AG10803 (cell line): ENCODE results near the gene TBC1D17.

ENCODE experiments used
- DNase-seq: peaks from one replicate; pipeline ENCODE4 v3.0.0; 2010; ENCODE audit warnings: low read depth
- H3K4me3 ChIP-seq: 2 replicates; pipeline ENCODE4 v1.5.1; 2011; ENCODE audit warnings: mild to moderate bottlenecking, low read length, control low read depth
- TF ChIP-seq, protein P1 (sequence below): conservative IDR thresholded peaks from 2 replicates; pipeline ENCODE4 v1.5.1; 2011; ENCODE audit warnings: mild to moderate bottlenecking, low read length, control low read depth, inconsistent platforms

TBC1D17 gene

DNA sequence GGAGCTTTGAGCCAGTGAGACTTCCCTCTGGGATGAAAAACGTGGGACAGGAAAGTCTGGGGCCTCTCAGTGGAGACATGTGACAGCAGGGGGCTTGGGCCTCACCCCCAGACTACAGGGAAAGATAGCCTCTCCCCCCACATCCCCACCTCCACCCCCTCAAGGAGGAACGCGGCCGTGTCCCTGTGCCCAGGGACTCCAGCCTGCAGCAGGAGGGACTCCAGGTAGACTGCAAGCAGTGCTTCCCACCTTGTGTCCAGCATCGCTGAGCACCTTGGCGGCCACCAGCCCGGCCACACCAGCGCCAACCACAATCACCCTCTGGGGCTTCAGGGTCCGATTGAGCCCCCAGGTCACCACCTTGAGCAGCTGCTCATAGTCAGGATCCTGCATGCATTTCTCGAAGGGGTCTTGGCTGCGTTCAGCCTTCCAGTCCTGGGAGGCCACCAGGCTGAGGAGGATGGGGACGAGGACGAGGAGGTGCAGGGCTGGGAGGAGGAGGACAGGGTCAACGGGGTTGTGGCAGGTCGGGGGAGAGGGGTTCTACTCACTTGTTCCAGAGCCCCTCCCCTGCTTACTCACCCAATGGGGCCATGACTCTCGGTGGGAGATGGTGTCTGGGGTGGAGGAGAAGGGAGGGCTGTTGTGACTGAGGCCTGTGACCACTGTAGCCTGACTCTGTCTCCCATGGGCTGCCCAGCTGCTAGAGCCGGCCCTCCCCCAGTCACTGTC, 18.2 kb downstream of the TBC1D17 start:
- no peak overlapping the region for H3K4me3 ChIP-seq
- TF ChIP-seq, protein P1, sequence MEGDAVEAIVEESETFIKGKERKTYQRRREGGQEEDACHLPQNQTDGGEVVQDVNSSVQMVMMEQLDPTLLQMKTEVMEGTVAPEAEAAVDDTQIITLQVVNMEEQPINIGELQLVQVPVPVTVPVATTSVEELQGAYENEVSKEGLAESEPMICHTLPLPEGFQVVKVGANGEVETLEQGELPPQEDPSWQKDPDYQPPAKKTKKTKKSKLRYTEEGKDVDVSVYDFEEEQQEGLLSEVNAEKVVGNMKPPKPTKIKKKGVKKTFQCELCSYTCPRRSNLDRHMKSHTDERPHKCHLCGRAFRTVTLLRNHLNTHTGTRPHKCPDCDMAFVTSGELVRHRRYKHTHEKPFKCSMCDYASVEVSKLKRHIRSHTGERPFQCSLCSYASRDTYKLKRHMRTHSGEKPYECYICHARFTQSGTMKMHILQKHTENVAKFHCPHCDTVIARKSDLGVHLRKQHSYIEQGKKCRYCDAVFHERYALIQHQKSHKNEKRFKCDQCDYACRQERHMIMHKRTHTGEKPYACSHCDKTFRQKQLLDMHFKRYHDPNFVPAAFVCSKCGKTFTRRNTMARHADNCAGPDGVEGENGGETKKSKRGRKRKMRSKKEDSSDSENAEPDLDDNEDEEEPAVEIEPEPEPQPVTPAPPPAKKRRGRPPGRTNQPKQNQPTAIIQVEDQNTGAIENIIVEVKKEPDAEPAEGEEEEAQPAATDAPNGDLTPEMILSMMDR = no peak
- no peak for DNase-seq

DNA sequence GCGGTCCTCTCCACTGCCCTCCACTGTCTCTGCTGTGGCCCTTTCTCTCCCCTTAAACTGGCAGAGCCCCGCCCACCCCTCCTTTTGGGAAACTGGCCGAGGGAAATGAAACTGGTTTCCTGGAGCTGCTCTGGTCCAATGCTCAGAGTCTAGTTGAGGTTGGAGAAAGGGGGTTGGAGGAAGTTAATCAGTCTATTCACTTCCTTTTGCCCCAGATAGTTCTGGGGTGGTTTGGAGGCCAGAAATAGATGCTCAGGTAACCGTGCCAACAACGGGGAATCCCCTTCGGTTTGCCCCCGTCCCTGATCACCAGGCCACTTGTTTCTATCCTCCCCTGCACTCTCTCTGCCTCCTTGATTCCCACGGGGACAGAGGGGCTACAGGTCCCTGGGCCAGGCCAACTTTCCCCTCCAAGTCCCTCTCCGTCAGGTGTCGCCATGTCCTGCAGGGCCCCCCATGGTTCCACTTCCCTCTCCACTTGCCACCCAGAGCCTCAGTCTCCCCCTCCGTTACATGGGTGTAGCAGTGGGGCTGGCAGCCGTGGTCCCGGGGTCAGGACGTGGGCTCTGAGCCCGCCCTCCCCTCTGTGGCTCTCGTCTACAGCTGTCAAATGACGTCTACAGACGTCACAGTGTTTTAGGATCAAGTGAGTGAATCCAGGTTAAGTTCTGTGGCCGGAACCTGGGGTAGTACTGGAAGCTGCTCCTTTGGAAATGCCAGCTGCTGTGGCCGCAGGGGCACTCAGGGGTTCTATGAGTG, 19.5 kb downstream of the TBC1D17 start, which contains the start of gene IL4I1:
Gene IL4I1, minus strand, starts transcription at position 25 of the 759 bp plus-strand sequence. CDS start 727 bp downstream, outside the sequence.
- TF ChIP-seq, protein P1 = no peak
- peak; percentile 9 for DNase-seq
- H3K4me3 ChIP-seq = no peak within 1 kb of the TSS

DNA sequence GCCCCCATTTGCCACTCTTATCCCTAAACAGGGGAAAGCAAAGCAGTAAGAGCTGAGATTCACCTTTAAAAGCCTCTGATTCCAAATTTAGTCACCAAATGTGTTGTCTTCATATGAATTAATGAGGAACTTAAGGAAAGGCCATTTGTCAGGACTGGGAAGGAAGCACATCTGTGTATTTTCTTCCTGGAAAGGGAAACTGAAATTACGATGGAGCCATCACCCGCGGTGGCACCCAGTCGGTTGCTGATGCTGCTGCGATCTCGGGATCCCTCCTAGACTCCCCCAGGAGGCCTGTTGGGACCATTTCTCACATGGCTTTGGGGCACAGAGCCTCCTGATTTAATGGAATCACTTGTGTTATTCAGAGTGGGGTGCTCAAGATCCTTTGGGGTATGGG, 26.6 kb downstream of the TBC1D17 start:
- no peak for DNase-seq
- TF ChIP-seq, protein P1 = no peak
- H3K4me3 ChIP-seq = no peak overlapping the region

DNA sequence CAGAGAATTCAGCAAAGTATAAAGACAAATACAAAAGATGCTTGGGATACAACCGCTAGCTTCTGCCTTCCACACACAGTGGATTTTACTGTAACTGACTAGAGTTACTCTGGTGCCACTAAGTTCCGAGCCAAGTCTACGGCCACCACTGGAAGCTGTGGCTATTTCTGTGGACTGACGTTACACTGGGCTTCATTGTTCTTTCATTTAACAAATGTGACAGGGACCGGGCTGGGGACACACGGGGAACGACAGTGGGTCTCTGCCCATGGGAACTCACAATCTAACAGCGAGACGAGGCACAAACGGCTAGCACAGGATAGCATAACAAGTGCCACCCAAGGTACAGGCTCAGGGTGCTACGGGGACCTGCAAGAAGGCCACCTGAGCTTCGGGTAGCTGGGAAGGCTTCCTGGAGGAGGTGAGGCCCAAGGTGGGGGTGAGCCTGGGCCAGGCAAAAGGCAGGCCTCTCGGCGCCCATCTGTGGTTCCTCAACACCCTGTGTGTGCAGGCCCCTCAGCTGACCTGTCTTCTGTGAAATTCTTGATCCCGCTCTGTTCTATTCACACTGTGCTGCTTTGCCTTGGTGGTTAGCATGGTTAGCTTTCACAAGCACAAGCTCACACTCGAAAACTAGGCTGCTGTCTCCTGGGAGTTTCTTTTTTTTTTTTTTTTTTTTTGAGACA, 29.5 kb downstream of the TBC1D17 start:
- no peak for DNase-seq
- TF ChIP-seq, protein P1 = no peak
- no peak overlapping the region for H3K4me3 ChIP-seq

DNA sequence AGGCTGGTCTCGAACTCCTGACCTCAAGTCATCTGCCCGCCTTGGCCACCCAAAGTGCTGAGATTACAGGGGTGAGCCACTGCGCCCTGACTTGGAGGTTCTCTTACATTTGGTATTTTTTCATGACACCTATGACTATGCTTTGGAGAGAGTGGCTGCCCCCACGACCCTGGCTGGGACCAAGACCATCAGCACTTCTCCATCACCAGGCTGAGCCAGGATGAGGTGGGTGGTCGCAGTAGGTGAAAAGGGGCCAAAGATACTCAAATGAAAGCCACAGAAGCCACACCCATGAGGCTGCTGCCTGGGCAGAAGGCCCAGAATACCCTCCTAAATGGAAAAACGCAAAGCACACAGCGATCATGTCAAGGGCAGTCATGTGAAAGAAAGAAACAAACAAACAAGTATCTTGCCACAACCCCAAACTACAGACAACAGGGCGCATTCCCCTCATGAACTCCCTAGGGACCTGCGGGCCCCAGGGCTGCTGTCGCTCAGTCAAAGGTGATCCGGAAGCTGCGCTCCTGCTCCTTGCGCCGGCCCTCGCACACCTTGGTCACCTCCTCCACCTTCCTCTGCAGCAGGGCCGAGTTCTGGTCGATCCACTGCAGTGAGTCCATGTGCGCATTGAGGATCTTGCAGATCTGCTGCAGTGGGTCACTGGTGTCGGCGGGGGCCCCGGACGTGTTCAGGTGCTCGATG, 30.4 kb downstream of the TBC1D17 start:
- TF ChIP-seq, protein P1 = no peak

DNA sequence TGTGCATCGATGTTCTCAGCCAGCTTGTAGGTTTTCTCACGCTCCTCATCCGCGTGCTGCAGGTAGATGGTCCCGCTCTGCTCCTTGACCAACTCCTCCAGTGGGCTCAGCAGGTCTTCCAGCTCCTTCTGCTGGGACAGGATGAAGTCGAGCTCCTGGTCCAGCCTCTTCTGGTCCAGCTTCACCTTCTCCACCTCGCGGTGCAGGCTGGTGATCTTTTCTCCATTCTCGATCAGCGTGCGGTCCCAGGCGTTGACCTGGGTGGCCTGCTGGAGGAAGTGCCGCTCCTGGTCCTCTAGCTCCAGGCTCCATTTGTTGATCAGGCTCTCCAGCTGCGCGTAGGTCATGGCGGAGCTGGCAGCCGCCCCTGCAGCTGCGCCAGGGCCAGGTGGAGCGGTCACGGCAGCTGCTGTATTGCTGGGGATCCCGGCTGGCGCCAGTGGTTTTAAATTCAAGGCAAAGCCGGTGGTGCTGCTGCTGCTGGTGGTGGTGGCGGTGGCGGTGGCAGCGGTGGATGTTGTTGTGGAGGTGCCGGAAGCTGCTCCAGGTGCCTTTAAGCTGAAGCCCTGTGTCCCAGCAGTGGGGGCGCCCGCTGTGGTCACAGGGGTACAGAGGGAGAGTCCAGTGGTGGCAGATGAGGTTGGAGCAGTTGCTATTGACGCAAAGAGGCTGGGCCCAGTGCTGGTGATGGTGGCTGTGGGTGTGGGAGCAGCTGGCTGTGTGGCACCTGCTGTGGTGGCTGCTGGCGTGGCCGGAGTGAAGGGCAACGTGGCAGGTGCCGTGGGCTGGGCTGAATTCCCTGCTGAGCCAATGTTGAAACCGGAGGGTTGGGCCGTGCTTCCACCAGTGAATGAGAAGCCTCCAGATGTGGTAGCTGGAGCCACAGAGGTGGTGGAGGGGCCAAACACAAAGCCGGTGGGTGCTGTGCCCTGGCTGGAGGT, 31.2 kb downstream of the TBC1D17 start:
- no peak overlapping the region for H3K4me3 ChIP-seq
- TF ChIP-seq, protein P1 = no peak
- no peak for DNase-seq

More for the DNA sequence above, 30.4 kb downstream of the TBC1D17 start:
- no peak overlapping the region for H3K4me3 ChIP-seq
- no peak for DNase-seq
